Measurements from ENCODE around the gene ATP6AP2. TPM values are rescaled to one million over a fixed set of nuclear protein-coding genes. Genes with fewer than 3 reads are reported as not detected.

The ATP6AP2 gene, protein sequence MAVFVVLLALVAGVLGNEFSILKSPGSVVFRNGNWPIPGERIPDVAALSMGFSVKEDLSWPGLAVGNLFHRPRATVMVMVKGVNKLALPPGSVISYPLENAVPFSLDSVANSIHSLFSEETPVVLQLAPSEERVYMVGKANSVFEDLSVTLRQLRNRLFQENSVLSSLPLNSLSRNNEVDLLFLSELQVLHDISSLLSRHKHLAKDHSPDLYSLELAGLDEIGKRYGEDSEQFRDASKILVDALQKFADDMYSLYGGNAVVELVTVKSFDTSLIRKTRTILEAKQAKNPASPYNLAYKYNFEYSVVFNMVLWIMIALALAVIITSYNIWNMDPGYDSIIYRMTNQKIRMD
- total RNA-seq (127 and 131 TPM in 2 replicates), polyA plus RNA-seq (154 and 158 TPM in 2 replicates)

DNA sequence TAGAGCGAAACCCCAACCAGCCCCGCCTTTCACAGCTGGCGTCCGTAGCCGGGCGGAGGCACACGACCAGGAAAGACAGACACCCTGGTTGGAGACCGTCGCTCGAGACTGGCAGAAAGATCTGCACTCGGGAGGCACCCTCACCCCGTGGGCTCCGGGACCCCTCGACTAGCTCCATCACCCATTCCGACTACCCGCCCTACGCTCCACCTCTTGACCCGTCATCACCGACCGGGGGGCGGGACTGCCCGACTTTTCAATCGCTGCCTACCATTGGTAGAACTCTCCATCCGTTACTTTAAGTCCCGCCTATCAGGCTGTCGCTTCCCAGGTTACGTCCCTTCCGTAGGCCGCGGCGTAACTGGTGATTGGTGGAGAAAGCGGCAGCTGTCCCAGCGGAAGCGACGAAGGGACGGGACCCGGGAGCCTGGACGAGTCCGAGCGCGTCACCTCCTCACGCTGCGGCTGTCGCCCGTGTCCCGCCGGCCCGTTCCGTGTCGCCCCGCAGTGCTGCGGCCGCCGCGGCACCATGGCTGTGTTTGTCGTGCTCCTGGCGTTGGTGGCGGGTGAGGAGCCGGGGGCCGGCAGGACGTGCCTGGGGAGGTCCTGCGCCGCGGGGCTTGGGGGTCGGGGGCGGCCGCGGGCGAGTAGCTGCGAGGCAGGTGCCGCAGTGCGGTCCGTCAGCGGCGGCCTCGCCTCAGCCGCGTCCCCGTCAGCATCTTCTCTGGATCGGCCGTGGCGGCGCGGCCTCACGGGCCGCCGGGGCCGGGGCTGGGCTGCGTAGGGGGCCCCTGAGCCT, at the start of gene ATP6AP2:
Gene ATP6AP2 (plus strand): TSS at position 434 of the 799 bp plus-strand sequence. CDS start 96 bp downstream, at position 530.
- H2AFZ ChIP-seq, result peak within 1 kb of the TSS; percentile 55
- H3K4me1 ChIP-seq (ENCODE audit: insufficient read depth), result no peaks in the 10 kb centered on the region
- DNase-seq (ENCODE audit: low spot score), result peak; percentile 92
- peak within 1 kb of the TSS; percentile 78 for H3K4me2 ChIP-seq
- no peaks in the 10 kb centered on the region for H3K27me3 ChIP-seq
- H3K36me3 ChIP-seq (replicated peaks; ENCODE audit: insufficient read depth, low read depth), result no peaks in the 10 kb centered on the region
- no peak for TF ChIP-seq EZH2phosphoT487 (IDR thresholded peaks at IDR 0.05; ENCODE audit: low read depth, severe bottlenecking, unreplicated experiment)
- no peak for TF ChIP-seq CTCF (IDR thresholded peaks at IDR 0.05; ENCODE audit: poor library complexity)
- no peak for TF ChIP-seq EZH2 (IDR thresholded peaks at IDR 0.05; ENCODE audit: borderline replicate concordance)
- no peaks in the 10 kb centered on the region for H3K9me3 ChIP-seq (ENCODE audit: low read depth)
- no peaks in the 10 kb centered on the region for H4K20me1 ChIP-seq (ENCODE audit: insufficient read depth, poor library complexity, severe bottlenecking)
- 33% methylated on average over 71 of the region's 89 CpGs for WGBS (ENCODE audit: low lambda C conversion rate, missing lambda C conversion rate)
- peak within 1 kb of the TSS; percentile 91 for H3K27ac ChIP-seq
- no peaks in the 10 kb centered on the region for H3K9me2 ChIP-seq (replicated peaks; ENCODE audit: insufficient read depth)
- H3K4me3 ChIP-seq, result peak within 1 kb of the TSS; percentile 62
- peaks cover 34% of the 10 kb centered on the region for H3K79me2 ChIP-seq

DNA sequence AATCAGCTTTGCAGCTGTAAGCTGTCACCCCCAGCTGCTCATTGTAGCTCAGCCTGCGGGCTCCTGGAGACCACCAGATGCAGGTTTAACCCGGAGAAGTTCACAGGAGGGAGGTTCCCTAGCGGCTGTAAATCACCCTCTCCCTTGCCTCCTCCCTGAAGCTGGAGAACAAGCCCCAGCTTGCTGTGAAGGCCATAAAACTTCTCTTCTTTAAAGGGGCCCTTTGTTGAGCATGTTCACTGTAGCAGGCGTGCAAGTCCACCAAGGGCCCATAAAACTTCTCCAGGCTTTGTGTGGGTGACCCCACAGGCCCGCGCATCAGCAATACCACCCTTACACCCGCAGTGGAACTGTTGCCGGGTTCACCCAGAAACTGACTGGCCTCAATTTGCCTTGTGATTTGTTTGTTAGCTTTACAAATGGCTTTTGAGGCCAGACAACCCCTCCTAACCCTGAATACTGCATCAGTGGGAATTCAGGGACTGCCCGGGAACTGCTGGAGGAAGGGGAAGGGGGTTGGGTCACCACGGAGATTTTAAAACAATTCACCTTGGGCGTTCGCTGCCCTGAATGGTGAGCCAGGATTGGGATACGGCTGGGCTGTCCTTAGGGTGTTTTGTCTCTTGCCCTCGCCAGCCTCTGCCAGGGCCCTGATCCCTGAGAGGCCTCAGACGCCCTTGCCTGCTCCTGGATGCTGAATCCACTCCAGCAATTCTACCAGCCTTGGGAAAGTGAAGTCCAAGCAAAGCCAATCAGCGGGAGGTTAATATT, 49.5 kb upstream of the ATP6AP2 start:
- H3K9me2 ChIP-seq (replicated peaks; ENCODE audit: insufficient read depth), result no peaks in the 10 kb centered on the region
- TF ChIP-seq EZH2phosphoT487 (IDR thresholded peaks at IDR 0.05; ENCODE audit: low read depth, severe bottlenecking, unreplicated experiment), result no peak
- H3K9me3 ChIP-seq (ENCODE audit: low read depth), result no peaks in the 10 kb centered on the region
- WGBS (ENCODE audit: low lambda C conversion rate, missing lambda C conversion rate), result 44% methylated on average over 16 of the region's 16 CpGs
- peak overlapping the region; percentile 41 for H3K4me2 ChIP-seq
- no peak overlapping the region for H3K4me3 ChIP-seq
- H3K4me1 ChIP-seq (ENCODE audit: insufficient read depth), result peaks cover 6% of the 10 kb centered on the region
- H3K27ac ChIP-seq, result peak overlapping the region; percentile 34
- H3K36me3 ChIP-seq (replicated peaks; ENCODE audit: insufficient read depth, low read depth), result no peaks in the 10 kb centered on the region
- H3K27me3 ChIP-seq, result no peaks in the 10 kb centered on the region
- no peaks in the 10 kb centered on the region for H4K20me1 ChIP-seq (ENCODE audit: insufficient read depth, poor library complexity, severe bottlenecking)
- DNase-seq (ENCODE audit: low spot score), result no peak
- H2AFZ ChIP-seq, result no peak overlapping the region
- no peaks in the 10 kb centered on the region for H3K79me2 ChIP-seq

GRCh38 chrX:40537310-40537709, 43.5 kb upstream of the ATP6AP2 start:
- Histone ChIP-seq H3K4me1 (ENCODE audit: insufficient read depth) (peaks cover 20% of the 10 kb centered on the region), H3K27me3 (no peaks in the 10 kb centered on the region), H2AFZ (no peak overlapping the region), H3K4me2 (no peak overlapping the region), H3K27ac (no peak overlapping the region), H3K9me2 (replicated peaks; ENCODE audit: insufficient read depth) (no peaks in the 10 kb centered on the region), H3K9me3 (ENCODE audit: low read depth) (no peaks in the 10 kb centered on the region), H4K20me1 (ENCODE audit: insufficient read depth, poor library complexity, severe bottlenecking) (no peaks in the 10 kb centered on the region), H3K36me3 (replicated peaks; ENCODE audit: insufficient read depth, low read depth) (no peaks in the 10 kb centered on the region), H3K79me2 (no peaks in the 10 kb centered on the region), H3K4me3 (no peak overlapping the region)
- TF ChIP-seq EZH2 (IDR thresholded peaks at IDR 0.05; ENCODE audit: borderline replicate concordance), result no peak
- TF ChIP-seq CTCF (IDR thresholded peaks at IDR 0.05; ENCODE audit: poor library complexity), result no peak
- TF ChIP-seq EZH2phosphoT487 (IDR thresholded peaks at IDR 0.05; ENCODE audit: low read depth, severe bottlenecking, unreplicated experiment), result no peak
- 88% methylated on average over 4 of the region's 4 CpGs for WGBS (ENCODE audit: low lambda C conversion rate, missing lambda C conversion rate)
- no peak for DNase-seq (ENCODE audit: low spot score)
